K562 (cell line): ENCODE results near the gene VPS11. TPM values are rescaled to one million over a fixed set of nuclear protein-coding genes. Genes with fewer than 3 reads are reported as not detected.

Source experiments
- CBFB ChIP-seq: sonication (generic); formaldehyde crosslinking; IDR thresholded peaks from 2 replicates; pipeline ENCODE4 v1.4.0; 2020; ENCODE audit warnings: mild to moderate bottlenecking, missing genetic modification reagents
- CREM ChIP-seq: IDR thresholded peaks from 2 replicates; pipeline ENCODE4 v1.6.1; 2014; ENCODE audit warnings: antibody characterized with exemption, low read depth
- FIP1L1 ChIP-seq: fragments of 200-400 bp; formaldehyde crosslinking; IDR thresholded peaks from 2 replicates; pipeline ENCODE4 v1.6.1; 2018; ENCODE audit warnings: mild to moderate bottlenecking, low read depth, low read length; ENCODE audit not compliant: poor library complexity, severe bottlenecking
- FOXP1 ChIP-seq: sonication (generic); formaldehyde crosslinking; IDR thresholded peaks from 2 replicates; pipeline ENCODE4 v1.8.0; 2022; ENCODE audit warnings: mild to moderate bottlenecking, missing genetic modification reagents
- HDAC8 ChIP-seq: fragments of 450-650 bp; IDR thresholded peaks from 2 replicates; pipeline ENCODE4 v1.6.1; 2016; ENCODE audit warnings: mild to moderate bottlenecking, missing genetic modification characterization, moderate library complexity, missing compliant biosample characterization
- IRF2 ChIP-seq: sonication (generic); formaldehyde crosslinking; IDR thresholded peaks from 2 replicates; pipeline ENCODE4 v1.8.1; 2022; ENCODE audit warnings: mild to moderate bottlenecking, missing genetic modification reagents
- KAT8 ChIP-seq: fragments of 450-650 bp; IDR thresholded peaks from 2 replicates; pipeline ENCODE4 v1.6.1; 2016; ENCODE audit warnings: low read depth, mild to moderate bottlenecking
- NFATC3 ChIP-seq: fragments of 450-650 bp; IDR thresholded peaks from 2 replicates; pipeline ENCODE4 v1.6.1; 2017; ENCODE audit warnings: mild to moderate bottlenecking
- SMARCB1 ChIP-seq: IDR thresholded peaks from 2 replicates; pipeline ENCODE4 v1.6.1; 2011; ENCODE audit warnings: improper control_type of control experiment, low read depth; ENCODE audit not compliant: insufficient read length
- TARDBP ChIP-seq: fragments of 450-650 bp; IDR thresholded peaks from 2 replicates; pipeline ENCODE4 v1.6.1; 2016
- TCF7 ChIP-seq: sonication (generic); IDR thresholded peaks from 2 replicates; pipeline ENCODE4 v1.6.1; 2016; ENCODE audit warnings: antibody characterized with exemption, borderline replicate concordance
- TSC22D4 ChIP-seq: fragments of 450-650 bp; IDR thresholded peaks from 2 replicates; pipeline ENCODE4 v1.6.1; 2016; ENCODE audit warnings: missing genetic modification characterization, missing biosample characterization, control low read depth
- ZFPM2 ChIP-seq: fragments of 250-450 bp; sonication (Bioruptor Pico); IDR thresholded peaks from 2 replicates; pipeline ENCODE4 v1.5.1; 2022; ENCODE audit warnings: mild to moderate bottlenecking
- ZKSCAN8 ChIP-seq: fragments of 200-800 bp; sonication (Bioruptor generic); IDR thresholded peaks from 2 replicates; pipeline ENCODE4 v1.6.1; 2016; ENCODE audit warnings: missing genetic modification characterization, missing compliant biosample characterization
- ZNF274 ChIP-seq: IDR thresholded peaks from 2 replicates; pipeline ENCODE4 v1.6.1; 2011; ENCODE audit warnings: low read depth, mild to moderate bottlenecking, low read length, moderate library complexity, borderline replicate concordance
- ZNF592 ChIP-seq: fragments of 450-650 bp; IDR thresholded peaks from 2 replicates; pipeline ENCODE4 v1.6.1; 2017; ENCODE audit warnings: antibody characterized with exemption, mild to moderate bottlenecking
- ZZZ3 ChIP-seq: fragments of 450-650 bp; IDR thresholded peaks from 2 replicates; pipeline ENCODE4 v1.6.1; 2016; ENCODE audit warnings: antibody characterized with exemption, mild to moderate bottlenecking, moderate library complexity
- polyA plus RNA-seq, 8 experiments: library from polyadenylated mRNA; depleted of rRNA in 4 of 8; stranded (reverse) in 5 of 8; unstranded in 3 of 8; fragments of >200 nt; fragmentation: Nextera tagmentation in 2 of 8; fragmentation: Illumina TruSeq in 1 of 8; extraction: Ambion mirVana in 2 of 8; extraction: Trizol in 1 of 8; gene quantifications; 2 replicates each; pipeline versions ENCODE4 v1.2.1 to v1.2.3, GENCODE V29; 2011 to 2014; ENCODE audit warnings: inconsistent platforms in 1 of 8, missing spikeins in 1 of 8
- total RNA-seq, 7 experiments: library from RNA; depleted of rRNA in 6 of 7; stranded (reverse); fragments of >200 nt in 6 of 7; fragmentation: Illumina TruSeq in 2 of 7; extraction: Trizol in 2 of 7; gene quantifications; 2 replicates each; pipeline versions ENCODE4 v1.2.1 to v1.2.3, GENCODE V29; 2011 to 2021; ENCODE audit warnings: low replicate concordance in 1 of 7

Gene VPS11
- total and polyA plus RNA-seq, 9 of the 15 experiments (the other 6 are each of a cell fraction or from before 2014, with no cell fraction given): 14.1 to 35.5 (median 27.5) TPM

GRCh38 chr11:119018074-119018938 is 49.3 kb upstream of the VPS11 start, which contains the start of the genes RPS25 and TRAPPC4 (continued):
- peak; percentile 92 for TF ChIP-seq CREM
- no peak for TF ChIP-seq HDAC8 (tag)
- no peak; the same call in 1 of the 2 replicates for TF ChIP-seq TARDBP
- no peak for TF ChIP-seq SMARCB1
- TF ChIP-seq ZNF274: no peak
- no peak for TF ChIP-seq ZFPM2 (CRISPR knock-in tag)
- TF ChIP-seq ZKSCAN8 (CRISPR knock-in tag): no peak
- TF ChIP-seq ZNF592: peak; percentile 57; the same call in 1 of the 2 replicates
- TF ChIP-seq IRF2 (CRISPR knock-in tag): no peak
- no peak for TF ChIP-seq TSC22D4
- 0 out of 2 replicates have a peak, but pooled peaks have one; percentile 58 for TF ChIP-seq ZZZ3
- peak; percentile 13; the same call in 1 of the 2 replicates for TF ChIP-seq CBFB (CRISPR knock-in tag)
- no peak; the same call in 1 of the 2 replicates for TF ChIP-seq FOXP1 (CRISPR knock-in tag)
- TF ChIP-seq TCF7: 0 out of 2 replicates have a peak, but pooled peaks have one; percentile 68
- peak; percentile 12 for TF ChIP-seq FIP1L1
- no peak for TF ChIP-seq NFATC3
- TF ChIP-seq KAT8: no peak
